GM12878 (cell line): ENCODE data around the gene ZNF688. TPM values are rescaled to one million over a fixed set of nuclear protein-coding genes. Genes with fewer than 3 reads are reported as not detected.

Source experiments
- BCLAF1 ChIP-seq: fragments of 450-650 bp; IDR thresholded peaks from 2 replicates; pipeline ENCODE4 v1.6.1; 2017; ENCODE audit warnings: antibody characterized with exemption, mild to moderate bottlenecking, moderate library complexity
- POLR2AphosphoS2 ChIP-seq: IDR thresholded peaks from 2 replicates; pipeline ENCODE4 v1.6.1; 2011; ENCODE audit warnings: low read depth, mild to moderate bottlenecking, low read length, improper control_type of control experiment, moderate library complexity
- SIX5 ChIP-seq: IDR thresholded peaks from 2 replicates; pipeline ENCODE4 v1.6.1; 2011; ENCODE audit warnings: mild to moderate bottlenecking, low read depth, low read length, moderate library complexity; ENCODE audit not compliant: severe bottlenecking
- SPI1 ChIP-seq: IDR thresholded peaks from 2 replicates; pipeline ENCODE4 v1.6.1; 2011; ENCODE audit warnings: low read depth, mild to moderate bottlenecking, low read length, moderate library complexity, borderline replicate concordance; ENCODE audit not compliant: insufficient read depth
- SUPT20H ChIP-seq: IDR thresholded peaks from 2 replicates; pipeline ENCODE4 v1.6.1; 2011; ENCODE audit warnings: low read depth, mild to moderate bottlenecking, low read length, moderate library complexity, borderline replicate concordance; ENCODE audit not compliant: control insufficient read depth
- ZBTB4 ChIP-seq: fragments of 450-650 bp; formaldehyde crosslinking; IDR thresholded peaks from 2 replicates; pipeline ENCODE4 v1.4.0; 2022; ENCODE audit warnings: mild to moderate bottlenecking, moderate library complexity
- polyA plus RNA-seq, 11 experiments: library from polyadenylated mRNA; depleted of rRNA in 4 of 11; unstranded in 6 of 11; stranded (reverse) in 5 of 11; fragments of >200 nt; fragmentation: Nextera tagmentation in 4 of 11; fragmentation: Illumina TruSeq in 1 of 11; extraction: Ambion mirVana in 4 of 11; extraction: Trizol in 1 of 11; gene quantifications; 1 replicate in 1 of 11; 2 replicates in 10 of 11; pipeline versions ENCODE4 v1.2.1 to v1.2.3, GENCODE V29; 2011 to 2016; ENCODE audit warnings: inconsistent platforms in 2 of 11, missing spikeins in 2 of 11, low read depth in 1 of 11
- total RNA-seq, 4 experiments: library from RNA; depleted of rRNA in 3 of 4; stranded (reverse); fragments of >200 nt in 3 of 4; fragmentation: Illumina TruSeq in 1 of 4; extraction: Trizol in 1 of 4; gene quantifications; 2 replicates each; pipeline versions ENCODE4 v1.2.1 to v1.2.3, GENCODE V29; 2013 to 2021

The ZNF688 gene
- total and polyA plus RNA-seq, 10 of the 15 experiments (the other 5 are each of a cell fraction or from before 2014, with no cell fraction given) = 0.14 to 17.4 (median 10.6) TPM

- TF ChIP-seq SIX5 (peak; percentile 95), POLR2AphosphoS2 (0 out of 2 replicates have a peak, but pooled peaks have one; percentile 34), ZBTB4 (CRISPR knock-in tag) (no peak), SUPT20H (no peak), SPI1 (no peak; the same call in 1 of the 2 replicates), BCLAF1 (no peak)
Measured at GRCh38 chr16:30609926-30610839, 38.7 kb upstream of the ZNF688 start, which contains the start of gene ZNF689 (continued).
